BE2C (cell line): ENCODE measurements around the gene OR6B1.
"Not testable (repeated sequence)": the region's sequence is repeated elsewhere in the genome, so short reads cannot be mapped to it uniquely, and the experiment has no call there.

Experiments used
- DNase-seq: peaks from one replicate; pipeline ENCODE4 v3.0.0-alpha.2; 2020
- H3K27me3 ChIP-seq: fragments of 250-450 bp; sonication (Bioruptor Pico); 2 replicates; pipeline ENCODE4 v1.5.1; 2020; ENCODE audit warnings: mild to moderate bottlenecking
- H3K36me3 ChIP-seq: fragments of 250-450 bp; sonication (Bioruptor Pico); 2 replicates; pipeline ENCODE4 v1.5.1; 2020; ENCODE audit warnings: mild to moderate bottlenecking
- H3K4me1 ChIP-seq: fragments of 250-450 bp; sonication (Bioruptor Pico); 2 replicates; pipeline ENCODE4 v1.5.1; 2020
- H3K4me3 ChIP-seq: 2 replicates; pipeline ENCODE4 v1.5.1; 2011; ENCODE audit warnings: low read depth, low read length
- H3K9me3 ChIP-seq: fragments of 250-450 bp; sonication (Bioruptor Pico); 2 replicates; pipeline ENCODE4 v1.5.1; 2020
- CTCF ChIP-seq: IDR thresholded peaks from 2 replicates; pipeline ENCODE4 v1.5.1; 2012; ENCODE audit warnings: mild to moderate bottlenecking, low read depth, low read length

The OR6B1 gene

DNA sequence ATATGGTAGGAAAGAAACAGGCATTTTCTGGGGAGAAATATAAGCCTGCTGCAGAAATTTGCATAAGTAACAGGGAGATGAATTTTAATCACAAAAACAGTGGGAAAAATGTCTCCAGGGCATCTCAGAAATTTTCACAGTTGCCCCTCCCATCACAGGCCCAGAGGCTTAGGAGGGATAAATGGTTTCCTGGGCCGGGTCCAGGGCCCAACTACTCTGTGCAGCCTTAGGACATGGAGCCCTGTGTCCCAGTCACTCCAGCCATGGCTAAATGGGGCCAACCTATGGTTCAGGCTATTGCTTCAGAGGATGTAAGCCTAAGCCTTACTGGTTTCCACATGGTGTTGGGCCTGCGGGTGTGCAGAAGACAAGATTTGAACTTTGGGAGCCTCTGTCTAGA lies 9.2 kb downstream of the OR6B1 start:
- no peak for TF ChIP-seq CTCF
- no peak for DNase-seq
- no peak overlapping the region for H3K4me3 ChIP-seq
- no peaks in the 10 kb centered on the region for H3K36me3 ChIP-seq
- H3K4me1 ChIP-seq, result no peaks in the 10 kb centered on the region
- no peaks in the 10 kb centered on the region for H3K27me3 ChIP-seq
- no peaks in the 10 kb centered on the region for H3K9me3 ChIP-seq

DNA sequence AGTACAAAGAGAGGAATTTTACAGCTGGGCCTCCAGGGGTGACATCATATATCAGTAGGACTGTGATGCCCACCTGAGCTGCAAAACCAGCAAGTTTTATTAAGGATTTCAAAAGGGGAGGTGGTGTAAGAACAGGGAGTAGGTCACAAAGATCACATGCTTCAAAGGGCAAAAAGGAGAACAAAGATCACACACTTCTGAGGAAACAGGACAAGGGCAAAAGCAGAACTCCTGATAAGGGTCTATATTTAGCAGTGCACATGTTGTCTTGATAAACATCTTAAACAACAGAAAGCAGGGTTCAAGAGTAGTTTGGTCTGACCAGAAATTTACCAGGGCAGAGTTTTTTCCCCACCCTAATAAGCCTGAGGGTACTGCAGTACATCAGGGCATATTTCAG lies 9.9 kb downstream of the OR6B1 start:
- not testable (repeated sequence) for H3K27me3 ChIP-seq, H3K9me3 ChIP-seq, H3K36me3 ChIP-seq, H3K4me3 ChIP-seq, DNase-seq, H3K4me1 ChIP-seq

DNA sequence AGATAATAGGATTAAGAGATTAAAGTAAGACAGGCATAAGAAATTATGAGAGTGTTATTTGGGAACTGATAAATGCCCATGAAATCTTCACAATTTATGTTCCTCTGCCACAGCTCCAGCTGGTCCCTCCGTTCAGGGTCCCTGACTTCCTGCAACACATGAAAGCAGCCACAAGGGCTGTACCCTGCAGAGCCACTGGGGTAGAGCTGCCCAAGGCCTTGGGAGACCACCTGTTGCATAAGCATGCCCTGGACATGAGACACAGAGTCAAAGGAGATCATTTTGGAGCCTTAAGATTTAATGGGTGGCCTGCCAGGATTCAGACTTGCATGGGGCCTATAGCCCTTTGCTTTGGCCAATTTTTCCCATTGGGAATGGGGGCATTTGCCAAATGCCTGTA lies 10.7 kb downstream of the OR6B1 start:
- H3K36me3 ChIP-seq, H3K4me1 ChIP-seq, H3K4me3 ChIP-seq, DNase-seq, H3K9me3 ChIP-seq, H3K27me3 ChIP-seq: not testable (repeated sequence)

GRCh38 chr7:144011458-144012230 lies 11.5 kb downstream of the OR6B1 start:
- DNase-seq, result no peak
- Histone ChIP-seq H3K4me1 (no peaks in the 10 kb centered on the region), H3K27me3 (no peaks in the 10 kb centered on the region), H3K36me3 (no peaks in the 10 kb centered on the region), H3K4me3 (no peak overlapping the region), H3K9me3 (no peaks in the 10 kb centered on the region)
- TF ChIP-seq CTCF, result no peak

DNA sequence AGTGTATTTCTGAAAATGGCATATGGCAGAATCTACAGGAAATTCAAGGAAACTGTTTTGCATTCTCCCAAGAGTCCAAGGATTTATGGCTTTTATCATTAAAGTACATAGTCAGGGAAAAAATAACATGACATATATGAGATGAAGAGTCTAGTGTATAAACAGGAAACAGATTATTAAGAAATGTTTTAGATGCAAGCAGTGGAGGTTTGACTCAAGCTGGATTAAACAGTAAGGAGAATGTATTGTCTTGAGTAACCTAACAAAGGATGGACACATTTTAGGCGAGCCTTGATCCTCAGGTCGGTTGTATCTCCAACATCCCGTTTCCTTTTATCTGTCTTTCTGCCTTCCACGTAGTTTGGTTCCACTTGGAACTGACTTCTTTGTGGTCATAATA lies 17.9 kb downstream of the OR6B1 start:
- no peak for TF ChIP-seq CTCF
- H3K27me3 ChIP-seq, result no peaks in the 10 kb centered on the region
- H3K36me3 ChIP-seq, result no peaks in the 10 kb centered on the region
- no peak overlapping the region for H3K4me3 ChIP-seq
- no peak for DNase-seq
- H3K9me3 ChIP-seq, result no peaks in the 10 kb centered on the region
- no peaks in the 10 kb centered on the region for H3K4me1 ChIP-seq

DNA sequence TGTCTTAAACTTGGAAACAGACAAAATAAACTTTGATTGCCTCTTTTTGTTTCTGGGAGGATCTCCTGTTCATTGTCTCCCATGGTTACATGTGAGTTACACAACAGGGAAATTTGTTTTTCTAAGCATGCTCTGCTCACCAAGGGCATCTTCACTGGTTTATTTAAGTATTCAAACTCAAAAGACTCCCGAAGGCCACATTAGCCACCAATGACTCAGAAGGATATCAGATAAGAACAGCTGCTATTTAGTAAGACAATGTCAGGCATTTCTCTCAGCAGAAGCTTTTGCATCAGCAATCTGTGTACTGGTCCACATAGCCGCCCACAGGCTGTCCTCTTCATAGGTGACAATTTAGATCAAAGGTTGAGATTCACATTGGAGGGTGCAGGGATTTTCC lies 19.3 kb downstream of the OR6B1 start:
- H3K9me3 ChIP-seq, result no peaks in the 10 kb centered on the region
- H3K36me3 ChIP-seq, result no peaks in the 10 kb centered on the region
- H3K4me1 ChIP-seq, result no peaks in the 10 kb centered on the region
- H3K4me3 ChIP-seq, result no peak overlapping the region
- DNase-seq, result no peak
- no peak for TF ChIP-seq CTCF
- no peaks in the 10 kb centered on the region for H3K27me3 ChIP-seq

- no peaks in the 10 kb centered on the region for H3K27me3 ChIP-seq
- H3K4me3 ChIP-seq, result no peak overlapping the region
- no peaks in the 10 kb centered on the region for H3K36me3 ChIP-seq
- TF ChIP-seq CTCF, result no peak
- H3K4me1 ChIP-seq, result no peaks in the 10 kb centered on the region
- no peaks in the 10 kb centered on the region for H3K9me3 ChIP-seq
- DNase-seq, result no peak
Observed at GRCh38 chr7:144020340-144020739, 20.2 kb downstream of the OR6B1 start.
